Pancreas (tissue), 10 donors: Measurements from ENCODE around the gene FAF1. TPM values are rescaled to one million over a fixed set of nuclear protein-coding genes. Genes with fewer than 3 reads are reported as not detected.

ENCODE experiments used
- ATAC-seq, 4 donors: fragments of 200-7000 bp; cut with Tn5 transposase; one replicate each; pipeline versions ENCODE4 v1.8.0 to v1.9.1; 2020; ENCODE audit warnings: mild to moderate bottlenecking in 4 of 4, moderate library complexity in 4 of 4
- DNase-seq, 6 donors: peaks; one replicate each; pipeline ENCODE4 v3.0.0-alpha.2; 2020
- FAIRE-seq: peaks from 2 replicates; lab custom pipeline; 2012; peaks lifted over from hg19 to GRCh38; lab: Jason Lieb, UNC
- H3K27ac ChIP-seq, 4 donors: fragments of 200-600 bp; sonication (generic); 1 replicate in 3 of 4; 2 replicates in 1 of 4; pipeline versions ENCODE4 v1.5.0 to v1.8.0; 2020
- H3K27me3 ChIP-seq, 4 donors: fragments of 200-600 bp; one replicate each; pipeline ENCODE4 v1.8.0; 2021
- H3K36me3 ChIP-seq, 3 donors: fragments of 200-600 bp; sonication (generic) in 1 of 3; one replicate each; pipeline versions ENCODE4 v1.5.0 to v1.8.0; 2020 to 2021
- H3K4me1 ChIP-seq, 3 donors: fragments of 200-600 bp; one replicate each; pipeline ENCODE4 v1.8.0; 2021
- H3K4me3 ChIP-seq, 4 donors: fragments of 200-600 bp; sonication (generic) in 2 of 4; one replicate each; pipeline versions ENCODE4 v1.5.0 to v1.8.0; 2020 to 2021
- H3K9me3 ChIP-seq, 4 donors: fragments of 200-600 bp; one replicate each; pipeline ENCODE4 v1.8.0; 2021
- CTCF ChIP-seq, 4 donors: fragments of 200-600 bp; sonication (generic) in 3 of 4; IDR thresholded peaks; one replicate each; pipeline versions ENCODE4 v1.5.0 to v1.8.0; 2021; ENCODE audit warnings: antibody characterized with exemption in 4 of 4
- whole genome bisulfite sequencing, 2 donors: extraction: QIAGEN DNeasy Blood & Tissue Kit; methylation state at CpG; one replicate each; pipeline ENCODE4 v1.1.7; 2013; 5-methylcytosine and 5-hydroxymethylcytosine counted together
- intact Hi-C, 3 donors: fragments of 100-400 bp; cut with DNase I; formaldehyde crosslinking; loops; one replicate each; pipeline versions ENCODE4 v1.11.1 to v1.14.2; 2022
- polyA plus RNA-seq, 2 donors: library from polyadenylated mRNA; stranded (reverse); fragments of 200-250 nt; gene quantifications; one replicate each; pipeline ENCODE4 v1.2.3, GENCODE V29; 2013
- total RNA-seq, 6 donors: library from RNA; stranded (reverse); fragmentation: NEBNext Ultra II Directional in 4 of 6; extraction: Animal tissue kit (Norgen Biotek cat#: 25700) in 4 of 6; gene quantifications; one replicate each; pipeline versions ENCODE4 v1.2.1 to v1.2.4, GENCODE V29; 2021 to 2023
- donor health status: healthy with polysubstance abuse.
- donor health status: DM: no; HTN: no; CAD: no; lungs with moderate emphysema.
- donor health status: DM: no; HTN: no; CAD: no.
- donor health status: control.
- donor health status: control.
- donor health status: Bipolar disorder and iron deficiency.
- donor health status: DM: yes; HTN: yes; CAD: no.
- donor health status: DM: no; HTN: no; CAD: no.
- donor health status: DM: no; HTN: no; CAD: no.
- donor health status: DM: yes; HTN: yes; CAD: no.

FAF1 gene
- total and polyA plus RNA-seq, 8 donors = 13.9 to 46.6 (median 37.6) TPM

GRCh38 chr1:50978852-50979781 lies 19.1 kb upstream of the FAF1 start:
- Histone ChIP-seq H3K9me3 (no peaks in the 10 kb centered on the region), H3K4me3 (peak overlapping the region in 3 of 4 donors; percentile 65 to 91 (median 76)), H3K27me3 (no peaks in the 10 kb centered on the region), H3K36me3 (no peaks in the 10 kb centered on the region), H3K27ac (peak overlapping the region; percentile 84 to 94 (median 90)), H3K4me1 (peaks cover 0 to 20% (median 13%) of the 10 kb centered on the region in 3 donors)
- ATAC-seq (peak; percentile 46 to 62 (median 58)), FAIRE-seq (peak; percentile 80), DNase-seq (peak in 3 of 6 donors; percentile 25 to 32 (median 29))
- WGBS, 2 donors = 19 to 30% methylated on average over 10 of the region's 10 CpGs
- intact Hi-C loops = no loop called here
- TF ChIP-seq CTCF (IDR thresholded peaks at IDR 0.05) = no peak

- WGBS, 2 donors = 3 to 6% methylated on average over 23 to 42 of the region's 42 CpGs
- intact Hi-C loops = no loop called here
- H3K27ac ChIP-seq = peak overlapping the region; percentile 84 to 94 (median 90)
Measured at GRCh38 chr1:50978144-50978851, 18.2 kb upstream of the FAF1 start.

GRCh38 chr1:50977575-50978143 lies 17.6 kb upstream of the FAF1 start:
- 1% methylated on average over 46 to 62 of the region's 63 CpGs for WGBS, 2 donors
- Histone ChIP-seq H3K27me3 (no peaks in the 10 kb centered on the region), H3K4me3 (peak overlapping the region; percentile 60 to 91 (median 70)), H3K36me3 (no peaks in the 10 kb centered on the region), H3K9me3 (no peaks in the 10 kb centered on the region), H3K4me1 (peaks cover 0 to 10% (median 5%) of the 10 kb centered on the region in 3 donors), H3K27ac (peak overlapping the region; percentile 84 to 94 (median 90))
- FAIRE-seq (no peak), DNase-seq (peak; percentile 75 to 87 (median 76)), ATAC-seq (peak; percentile 78 to 87 (median 83))
- intact Hi-C loops = no loop called here
- no peak for TF ChIP-seq CTCF (IDR thresholded peaks at IDR 0.05)

More at GRCh38 chr1:50978144-50978851, 18.2 kb upstream of the FAF1 start:
- peak; percentile 80 to 87 (median 84) for ATAC-seq
- no peak for FAIRE-seq
- H3K4me1 ChIP-seq = peaks cover 0 to 16% (median 5%) of the 10 kb centered on the region in 3 donors
- no peak for TF ChIP-seq CTCF (IDR thresholded peaks at IDR 0.05)
- peak; percentile 78 to 90 (median 81) for DNase-seq
- no peaks in the 10 kb centered on the region for H3K36me3 ChIP-seq
- H3K9me3 ChIP-seq = no peaks in the 10 kb centered on the region
- peak overlapping the region; percentile 36 to 91 (median 70) for H3K4me3 ChIP-seq
- no peaks in the 10 kb centered on the region for H3K27me3 ChIP-seq

- intact Hi-C loops = no loop called here
- ATAC-seq (peak; percentile 33 to 59 (median 54)), FAIRE-seq (no peak), DNase-seq (peak in 1 of 6 donors; percentile 46)
- no peaks in the 10 kb centered on the region for H3K36me3 ChIP-seq
- TF ChIP-seq CTCF (IDR thresholded peaks at IDR 0.05) = no peak
- no peaks in the 10 kb centered on the region for H3K9me3 ChIP-seq
- peak overlapping the region; percentile 60 to 91 (median 70) for H3K4me3 ChIP-seq
- WGBS, 2 donors = 3 to 4% methylated on average over 26 of the region's 26 CpGs
- no peaks in the 10 kb centered on the region for H3K27me3 ChIP-seq
- peaks cover 0 to 12% (median 10%) of the 10 kb centered on the region in 3 donors for H3K4me1 ChIP-seq
- H3K27ac ChIP-seq = peak overlapping the region; percentile 84 to 94 (median 90)
Measured at GRCh38 chr1:50976890-50977574, 17.0 kb upstream of the FAF1 start.
